ENCODE measurements around the gene TTC34.

- no peak for TF ChIP-seq EZH2phosphoT487 (IDR thresholded peaks at IDR 0.05; ENCODE audit: borderline replicate concordance, low read depth)
- no peak for TF ChIP-seq POLR2AphosphoS5 (IDR thresholded peaks at IDR 0.05; ENCODE audit: low read depth, low read length)
- TF ChIP-seq CTCF (IDR thresholded peaks at IDR 0.05): no peak
- no peak for TF ChIP-seq USF2 (IDR thresholded peaks at IDR 0.05; ENCODE audit: borderline replicate concordance, low read depth, low read length)
- no peak for TF ChIP-seq RAD21 (IDR thresholded peaks at IDR 0.05; ENCODE audit: low read length)
- TF ChIP-seq MXI1 (IDR thresholded peaks at IDR 0.05; ENCODE audit: low read depth, low read length): no peak
- TF ChIP-seq NFIC (IDR thresholded peaks at IDR 0.05; ENCODE audit: borderline replicate concordance): no peak
- TF ChIP-seq REST (IDR thresholded peaks at IDR 0.05; ENCODE audit: low read depth, low read length): no peak
- no peak for TF ChIP-seq TCF12 (IDR thresholded peaks at IDR 0.05)
- no peak for TF ChIP-seq RXRA (IDR thresholded peaks at IDR 0.05; ENCODE audit: borderline replicate concordance, low read depth)
- TF ChIP-seq RCOR1 (IDR thresholded peaks at IDR 0.05; ENCODE audit: low read length): no peak
- no peak for TF ChIP-seq EP300 (IDR thresholded peaks at IDR 0.05; ENCODE audit: borderline replicate concordance in 1 of 2, low read depth in 1 of 2, low read length in 1 of 2)
- TF ChIP-seq TEAD4 (IDR thresholded peaks at IDR 0.05; ENCODE audit: borderline replicate concordance, insufficient read depth): no peak
These were observed 176.7 kb downstream of the TTC34 start for GRCh38 chr1:2624735-2625300.
